Mesenteric fat pad (tissue), 1 donor: Measurements from ENCODE around the gene SLC35B2. TPM values are rescaled to one million over a fixed set of nuclear protein-coding genes. Genes with fewer than 3 reads are reported as not detected.

Experiments
- DNase-seq: peaks from one replicate; pipeline ENCODE4 v3.0.0-alpha.2; 2020; ENCODE audit warnings: low spot score
- total RNA-seq: library from RNA; stranded (reverse); fragmentation: NEBNext Ultra II Directional; extraction: Animal tissue kit (Norgen Biotek cat#: 25700); gene quantifications from one replicate; pipeline ENCODE4 v1.2.1, GENCODE V29; 2021
- donor health status: DM: yes; HTN: yes; CAD: no.

The SLC35B2 gene
- total RNA-seq, 1 donor from 2014 or later = 27.4 TPM

GRCh38 chr6:44254191-44255104 is 2.9 kb downstream of the SLC35B2 start:
- no peak for DNase-seq

DNA sequence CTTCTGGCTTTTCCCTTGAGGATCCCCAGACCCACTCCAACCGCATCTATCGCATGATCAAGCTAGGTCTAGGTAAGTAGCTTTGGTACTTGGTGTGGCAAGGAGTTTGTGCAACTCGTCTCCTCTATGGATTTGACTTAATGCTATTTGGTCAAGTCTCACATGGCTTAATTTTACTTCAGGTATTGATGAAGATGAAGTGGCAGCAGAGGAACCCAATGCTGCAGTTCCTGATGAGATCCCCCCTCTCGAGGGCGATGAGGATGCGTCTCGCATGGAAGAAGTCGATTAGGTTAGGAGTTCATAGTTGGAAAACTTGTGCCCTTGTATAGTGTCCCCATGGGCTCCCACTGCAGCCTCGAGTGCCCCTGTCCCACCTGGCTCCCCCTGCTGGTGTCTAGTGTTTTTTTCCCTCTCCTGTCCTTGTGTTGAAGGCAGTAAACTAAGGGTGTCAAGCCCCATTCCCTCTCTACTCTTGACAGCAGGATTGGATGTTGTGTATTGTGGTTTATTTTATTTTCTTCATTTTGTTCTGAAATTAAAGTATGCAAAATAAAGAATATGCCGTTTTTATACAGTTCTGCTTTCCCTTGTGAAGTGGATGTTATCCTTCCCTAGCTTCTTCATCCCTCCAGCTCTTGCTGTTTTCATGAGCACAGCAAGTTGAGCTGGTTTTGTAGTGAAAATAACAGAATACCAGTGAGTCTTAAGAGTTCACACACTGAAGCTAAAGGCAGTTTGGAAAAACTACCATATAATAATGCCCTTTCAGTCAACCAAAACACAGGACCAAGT is 3.8 kb downstream of the SLC35B2 start:
- DNase-seq = no peak

DNA sequence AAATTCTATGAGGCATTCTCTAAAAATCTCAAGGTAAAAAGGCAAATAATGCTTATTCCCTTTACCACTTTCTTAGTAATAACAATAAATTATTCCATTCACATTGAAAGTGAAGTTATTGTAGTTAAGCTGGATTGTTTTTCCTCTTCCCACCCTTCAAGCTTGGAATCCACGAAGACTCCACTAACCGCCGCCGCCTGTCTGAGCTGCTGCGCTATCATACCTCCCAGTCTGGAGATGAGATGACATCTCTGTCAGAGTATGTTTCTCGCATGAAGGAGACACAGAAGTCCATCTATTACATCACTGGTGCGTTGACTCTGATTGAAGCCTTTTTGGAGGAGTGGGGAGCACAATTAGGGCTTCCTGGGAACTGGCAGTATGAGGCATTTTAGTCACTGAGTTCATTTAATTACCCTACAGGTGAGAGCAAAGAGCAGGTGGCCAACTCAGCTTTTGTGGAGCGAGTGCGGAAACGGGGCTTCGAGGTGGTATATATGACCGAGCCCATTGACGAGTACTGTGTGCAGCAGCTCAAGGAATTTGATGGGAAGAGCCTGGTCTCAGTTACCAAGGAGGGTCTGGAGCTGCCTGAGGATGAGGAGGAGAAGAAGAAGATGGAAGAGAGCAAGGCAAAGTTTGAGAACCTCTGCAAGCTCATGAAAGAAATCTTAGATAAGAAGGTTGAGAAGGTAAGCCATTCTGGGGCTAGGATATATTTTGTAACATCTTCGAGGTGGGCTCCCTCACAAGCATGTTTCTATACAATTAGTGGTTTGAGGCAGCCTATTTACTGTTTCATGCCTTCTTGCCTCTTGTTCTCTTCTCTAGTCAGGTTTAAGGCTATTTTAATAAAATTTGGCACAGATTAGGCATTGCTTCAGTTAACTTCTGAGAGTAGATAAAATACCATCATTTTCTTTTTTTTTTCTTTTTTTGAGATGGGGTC is 5.5 kb downstream of the SLC35B2 start:
- DNase-seq = no peak

DNA sequence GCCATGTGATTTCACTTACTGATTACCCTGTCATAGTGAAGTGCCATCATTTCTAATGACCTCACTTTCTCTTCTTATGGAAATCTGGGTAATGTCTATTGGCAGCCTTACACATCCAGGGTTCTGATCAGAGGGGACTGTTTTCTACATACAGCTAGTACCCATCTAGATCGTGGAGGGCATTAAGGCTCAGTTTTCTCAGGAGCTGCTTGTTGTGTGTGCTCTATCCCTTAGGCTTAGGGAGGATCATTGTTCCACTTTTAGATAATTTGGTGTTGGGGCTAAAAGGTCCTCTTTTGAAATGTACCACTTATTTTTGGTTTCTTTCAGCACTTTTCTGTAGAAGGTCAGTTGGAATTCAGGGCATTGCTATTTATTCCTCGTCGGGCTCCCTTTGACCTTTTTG is 6.6 kb downstream of the SLC35B2 start:
- DNase-seq = no peak

- DNase-seq = no peak
Measured at GRCh38 chr6:44250067-44250717, 7.1 kb downstream of the SLC35B2 start.

DNA sequence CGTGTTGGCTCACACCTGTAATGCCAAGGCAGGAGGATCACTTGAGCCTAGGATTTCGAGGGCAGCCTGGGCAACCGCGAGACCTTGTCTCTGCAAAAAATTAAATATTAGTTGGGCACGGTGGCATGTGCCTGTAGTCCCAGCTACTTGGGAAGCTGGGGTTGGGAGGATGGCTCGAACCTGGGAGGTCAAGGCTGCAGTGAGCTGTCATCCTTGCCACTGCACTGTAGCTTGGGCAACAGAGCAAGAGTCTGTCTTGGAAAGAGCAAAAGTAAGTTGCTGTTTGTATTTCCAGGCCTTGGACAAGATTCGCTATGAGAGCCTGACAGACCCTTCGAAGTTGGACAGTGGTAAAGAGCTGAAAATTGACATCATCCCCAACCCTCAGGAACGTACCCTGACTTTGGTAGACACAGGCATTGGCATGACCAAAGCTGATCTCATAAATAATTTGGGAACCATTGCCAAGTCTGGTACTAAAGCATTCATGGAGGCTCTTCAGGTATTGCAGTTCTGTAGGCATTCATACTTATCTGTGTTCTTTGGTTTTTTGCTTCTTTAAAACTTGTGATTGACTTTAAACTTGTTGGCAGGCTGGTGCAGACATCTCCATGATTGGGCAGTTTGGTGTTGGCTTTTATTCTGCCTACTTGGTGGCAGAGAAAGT is 8.1 kb downstream of the SLC35B2 start:
- DNase-seq = no peak

DNA sequence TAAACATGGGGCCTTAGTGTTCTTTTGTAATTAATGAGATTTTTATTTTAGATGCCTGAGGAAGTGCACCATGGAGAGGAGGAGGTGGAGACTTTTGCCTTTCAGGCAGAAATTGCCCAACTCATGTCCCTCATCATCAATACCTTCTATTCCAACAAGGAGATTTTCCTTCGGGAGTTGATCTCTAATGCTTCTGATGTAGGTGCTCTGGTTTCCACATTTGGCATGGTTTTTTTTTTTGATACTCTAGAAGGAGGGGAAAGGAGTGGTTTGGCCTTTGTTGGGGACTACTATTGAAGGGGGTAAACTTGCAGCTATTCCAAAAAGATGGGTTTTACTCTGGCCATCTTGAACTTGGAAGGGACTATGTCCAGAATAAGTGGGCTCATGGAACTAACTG is 8.7 kb downstream of the SLC35B2 start:
- no peak for DNase-seq

DNA sequence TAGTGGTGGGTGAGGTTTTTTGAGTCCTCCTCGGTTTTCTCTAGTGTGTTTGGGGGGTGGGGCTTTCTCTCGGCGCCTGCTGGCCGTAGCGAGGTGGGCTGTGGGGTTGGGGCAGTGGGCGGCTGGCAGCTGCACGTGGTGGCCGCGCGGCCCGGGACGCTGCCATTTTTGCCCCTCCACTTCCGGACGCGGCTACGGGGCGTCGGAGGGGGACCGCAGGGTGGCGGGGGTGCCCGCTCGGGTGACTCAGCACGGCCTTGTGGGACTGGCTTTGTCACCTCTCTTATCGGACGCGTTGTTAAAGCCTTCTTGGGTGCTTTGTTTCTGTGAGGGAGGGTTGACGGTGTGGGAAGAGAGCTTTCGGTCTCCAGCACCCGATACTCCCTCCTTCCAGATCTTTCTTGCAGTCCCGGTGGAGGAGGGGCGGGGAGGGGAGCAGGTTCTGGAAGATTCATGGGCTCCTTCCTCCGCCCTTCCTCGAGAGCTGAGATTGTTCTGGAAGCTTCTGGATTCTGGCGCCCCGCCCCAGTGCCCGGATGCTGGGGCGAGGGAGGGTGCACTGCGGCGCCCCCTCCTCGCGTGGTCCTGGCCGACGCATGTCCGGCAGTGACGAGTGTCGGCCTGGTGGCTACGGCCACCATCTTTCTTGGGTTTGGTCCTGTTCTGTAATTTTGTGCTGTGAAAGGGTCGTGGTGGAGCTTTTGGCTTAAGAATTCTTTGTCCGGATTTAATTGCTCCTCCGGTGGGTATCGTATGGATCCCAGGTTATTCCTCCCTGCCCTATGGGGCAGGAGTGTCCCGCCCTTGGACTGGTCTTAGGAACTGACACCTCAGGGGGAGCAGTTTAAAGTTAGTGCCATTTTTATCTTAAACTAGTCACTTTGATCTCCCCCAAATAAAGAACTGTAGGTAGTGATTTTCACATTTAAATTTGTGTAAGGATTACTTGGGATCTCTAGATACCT is 9.7 kb downstream of the SLC35B2 start:
- DNase-seq = peak; percentile 94

DNA sequence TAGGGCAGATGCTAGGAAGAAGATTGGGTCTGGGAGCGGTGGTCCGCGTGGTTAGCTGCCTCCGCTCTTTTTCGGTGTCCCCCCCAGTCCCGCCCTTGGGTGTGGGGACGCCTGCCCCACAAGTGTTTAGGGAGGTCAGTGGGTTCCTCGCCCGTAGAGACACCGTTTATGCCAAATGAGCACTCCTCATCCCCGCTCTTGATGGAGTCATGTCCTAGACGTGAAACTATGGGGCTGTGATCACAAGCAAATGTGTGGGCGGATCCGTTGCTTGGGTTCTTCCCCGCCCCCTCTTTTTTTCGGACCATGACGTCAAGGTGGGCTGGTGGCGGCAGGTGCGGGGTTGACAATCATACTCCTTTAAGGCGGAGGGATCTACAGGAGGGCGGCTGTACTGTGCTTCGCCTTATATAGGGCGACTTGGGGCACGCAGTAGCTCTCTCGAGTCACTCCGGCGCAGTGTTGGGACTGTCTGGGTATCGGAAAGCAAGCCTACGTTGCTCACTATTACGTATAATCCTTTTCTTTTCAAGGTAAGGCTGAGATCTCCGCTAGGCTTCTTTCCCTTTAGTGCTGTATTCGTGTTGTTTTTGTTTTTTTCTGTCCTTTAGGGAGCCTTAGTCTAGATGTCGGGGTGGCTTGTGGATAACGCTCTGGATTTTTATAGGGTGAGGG is 10.5 kb downstream of the SLC35B2 start, which contains the start of gene HSP90AB1:
Gene HSP90AB1 (plus strand): TSS at position 439 of the 675 bp plus-strand sequence. CDS start 1,529 bp downstream, outside the sequence.
- peak; percentile 95 for DNase-seq

DNA sequence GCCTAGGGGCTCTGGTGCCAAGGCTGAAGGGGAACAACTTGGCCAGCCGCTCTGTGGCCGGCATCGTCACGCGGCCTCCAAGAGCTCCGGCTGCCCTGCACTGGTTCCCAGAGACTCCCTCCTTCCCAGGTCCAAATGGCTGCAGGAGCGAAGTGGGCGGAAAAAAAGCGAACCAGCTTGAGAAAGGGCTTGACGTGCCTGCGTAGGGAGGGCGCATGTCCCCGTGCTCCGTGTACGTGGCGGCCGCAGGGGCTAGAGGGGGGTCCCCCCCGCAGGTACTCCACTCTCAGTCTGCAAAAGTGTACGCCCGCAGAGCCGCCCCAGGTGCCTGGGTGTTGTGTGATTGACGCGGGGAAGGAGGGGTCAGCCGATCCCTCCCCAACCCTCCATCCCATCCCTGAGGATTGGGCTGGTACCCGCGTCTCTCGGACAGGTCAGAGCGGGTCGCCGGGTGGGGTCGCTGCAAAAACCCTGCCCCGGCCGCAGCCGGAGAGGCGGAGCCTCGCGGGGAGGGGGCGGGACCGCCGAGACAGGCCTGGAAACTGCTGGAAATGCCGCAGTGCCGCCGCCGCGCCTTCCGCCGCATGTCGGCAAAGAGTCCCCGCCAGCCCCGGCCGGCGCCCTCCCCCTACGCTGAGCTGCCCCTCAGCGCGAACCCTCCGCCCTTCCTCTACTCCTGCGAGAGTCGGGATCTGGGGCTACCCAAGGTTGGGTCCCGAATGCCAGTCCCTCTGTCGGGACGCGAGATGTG is 11.2 kb downstream of the SLC35B2 start:
- peak; percentile 97 for DNase-seq

DNA sequence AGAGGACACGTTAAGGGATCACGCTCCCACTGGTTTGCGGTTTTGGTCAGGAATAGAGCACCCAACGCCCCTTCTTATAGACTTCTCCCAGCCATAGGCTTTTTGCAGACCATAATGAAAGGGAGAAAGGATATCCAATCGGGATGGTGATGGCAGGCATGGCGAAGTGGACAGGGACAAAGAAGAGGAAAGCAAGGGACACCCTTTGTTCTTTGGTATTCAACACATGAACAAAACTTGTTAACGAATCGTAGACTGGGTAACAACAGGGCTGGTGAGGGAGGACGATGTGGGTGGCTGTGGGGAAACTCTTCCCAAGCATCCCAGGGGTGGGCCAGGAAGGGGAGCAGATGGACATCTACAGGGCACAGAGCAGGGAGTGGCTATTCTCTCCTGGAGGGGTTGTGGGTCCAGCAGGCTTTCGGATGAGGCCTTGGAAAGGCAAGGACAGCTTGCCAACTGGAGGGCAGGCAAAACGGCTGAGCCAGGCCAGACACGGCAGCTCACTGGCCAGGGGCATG is 11.9 kb downstream of the SLC35B2 start:
- DNase-seq = no peak

GRCh38 chr6:44243345-44243744 is 14.0 kb downstream of the SLC35B2 start:
- no peak for DNase-seq

DNA sequence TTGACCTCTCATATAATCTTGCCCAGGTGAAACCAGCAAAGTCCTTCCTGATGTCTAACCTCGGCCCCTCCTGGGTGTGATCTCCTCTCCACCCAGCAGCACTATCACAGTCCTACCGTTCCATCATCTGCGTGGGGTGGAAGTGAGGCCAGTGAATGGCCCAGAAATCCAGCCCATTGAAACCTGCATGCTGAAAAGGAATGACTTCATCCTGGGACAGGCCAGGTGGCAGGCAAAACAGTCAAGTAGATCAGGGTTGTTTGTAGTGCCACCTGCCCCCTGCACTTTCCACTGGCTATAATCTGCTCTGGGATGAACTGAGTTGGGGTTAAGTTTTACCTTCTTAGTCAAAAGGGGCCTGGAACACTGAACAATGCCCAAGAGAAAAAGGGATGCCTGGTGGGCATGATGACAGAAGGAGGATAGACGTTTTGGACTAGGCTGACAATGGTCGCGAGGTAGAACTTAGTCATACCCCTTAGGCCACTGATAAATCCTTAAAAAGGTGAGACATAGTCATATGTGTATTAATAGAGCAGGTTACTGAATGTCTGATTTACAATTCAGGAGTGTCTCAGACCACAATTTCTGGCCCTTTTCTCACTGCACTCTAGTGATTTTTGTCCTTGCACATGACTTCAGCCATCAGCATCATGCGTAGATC is 18.5 kb downstream of the SLC35B2 start:
- DNase-seq = no peak

GRCh38 chr6:44237813-44238433 is 19.4 kb downstream of the SLC35B2 start:
- peak; percentile 95 for DNase-seq

GRCh38 chr6:44237021-44237812 is 20.1 kb downstream of the SLC35B2 start:
- peak; percentile 95 for DNase-seq
